Daoy (cell line): ENCODE results near the gene SLN. TPM values are rescaled to one million over a fixed set of nuclear protein-coding genes. Genes with fewer than 3 reads are reported as not detected.

ENCODE experiments used
- DNase-seq: peaks from one replicate; pipeline ENCODE4 v3.0.0-alpha.2; 2015; ENCODE audit warnings: low read depth
- total RNA-seq: library from RNA; depleted of rRNA; stranded (reverse); fragments of >200 nt; shearing (Covaris generic); gene quantifications from 2 replicates; pipeline ENCODE4 v1.2.3, GENCODE V29; 2014

The SLN gene
- total RNA-seq, 1 experiment from 2014 or later, result 0.80 TPM

DNA sequence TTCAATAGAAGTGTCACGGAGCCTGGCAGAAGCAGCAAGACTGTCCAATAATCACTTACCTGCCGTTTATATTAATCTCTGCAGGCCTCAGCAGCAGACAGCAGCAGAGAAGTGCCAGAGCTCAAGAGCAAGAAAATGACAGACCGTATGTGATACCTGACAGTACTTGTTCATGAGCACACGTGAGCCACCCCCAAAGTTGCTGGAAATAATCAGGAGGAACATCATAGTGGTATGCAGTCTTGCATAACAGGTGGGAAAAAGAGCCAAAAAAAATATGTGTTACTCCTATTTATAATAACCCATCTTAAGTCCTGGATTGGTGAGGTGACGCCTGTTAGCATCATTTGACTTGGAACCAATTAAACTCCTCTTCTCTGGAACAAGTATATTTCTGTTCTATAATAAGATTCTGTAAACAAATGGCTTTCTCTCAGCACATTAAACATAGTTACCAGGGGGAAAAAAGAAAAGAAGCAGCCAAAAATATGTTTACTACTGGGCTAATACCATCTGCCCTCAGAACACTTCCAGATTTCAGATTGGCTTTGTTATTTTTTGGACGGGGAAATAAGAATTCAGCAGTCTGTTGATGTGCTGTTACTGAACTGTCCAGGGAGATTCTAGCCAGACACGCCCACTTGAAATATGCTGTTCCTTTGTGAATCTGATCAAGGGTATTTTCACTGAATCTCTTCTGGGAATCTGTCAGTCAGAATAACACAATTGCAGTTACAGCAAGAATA, 7.9 kb upstream of the SLN start:
- DNase-seq, result no peak

DNA sequence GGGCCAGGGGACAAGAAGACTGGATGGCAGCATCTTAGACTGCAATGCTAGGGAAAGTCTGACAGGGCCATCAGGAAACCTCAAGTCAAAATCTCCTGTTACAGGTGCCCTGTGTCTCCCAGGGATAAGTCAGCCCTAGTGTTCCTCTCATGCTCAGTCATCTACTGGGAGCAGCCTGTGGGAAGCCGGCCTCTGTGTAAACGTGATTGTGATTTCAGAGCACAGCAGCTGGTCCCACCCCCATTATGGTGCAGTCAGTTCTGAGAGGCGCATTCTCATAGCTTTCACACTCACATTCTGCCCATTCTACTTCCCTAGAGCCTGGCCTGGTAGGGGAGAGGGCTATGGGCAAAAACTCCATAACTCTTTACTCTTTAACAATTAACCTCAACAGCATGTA, 7.2 kb upstream of the SLN start:
- DNase-seq, result peak; percentile 14

- DNase-seq, result peak; percentile 80
Measured at GRCh38 chr11:107716884-107717532, 5.2 kb upstream of the SLN start.

DNA sequence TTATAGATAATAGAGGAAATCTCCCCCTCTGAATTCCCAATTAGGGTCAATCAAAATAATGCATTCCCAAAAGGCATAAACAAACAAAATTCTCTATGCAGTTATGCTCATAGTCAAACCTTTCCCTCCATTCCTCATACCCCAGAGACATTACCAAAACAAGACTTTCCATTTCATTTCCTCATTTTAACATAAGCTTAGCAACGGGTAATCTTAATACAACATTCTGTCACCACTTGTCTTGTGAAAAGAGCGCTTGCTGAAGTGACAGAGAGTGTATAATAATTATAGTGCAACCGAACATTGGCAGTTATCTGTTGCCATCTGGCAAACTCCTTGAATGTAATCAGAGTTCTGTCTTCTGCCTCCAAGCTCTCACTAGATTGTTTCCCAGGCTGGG, 1.2 kb upstream of the SLN start:
- DNase-seq, result no peak

GRCh38 chr11:107710301-107710700, 1.6 kb downstream of the SLN start:
- no peak for DNase-seq

GRCh38 chr11:107708792-107709191, 3.1 kb downstream of the SLN start:
- no peak for DNase-seq

GRCh38 chr11:107707807-107708206, 4.0 kb downstream of the SLN start:
- no peak for DNase-seq

GRCh38 chr11:107707215-107707671, 4.6 kb downstream of the SLN start:
- DNase-seq, result no peak

GRCh38 chr11:107706531-107706930, 5.3 kb downstream of the SLN start:
- DNase-seq, result no peak

GRCh38 chr11:107705027-107705426, 6.8 kb downstream of the SLN start:
- peak; percentile 87 for DNase-seq

DNA sequence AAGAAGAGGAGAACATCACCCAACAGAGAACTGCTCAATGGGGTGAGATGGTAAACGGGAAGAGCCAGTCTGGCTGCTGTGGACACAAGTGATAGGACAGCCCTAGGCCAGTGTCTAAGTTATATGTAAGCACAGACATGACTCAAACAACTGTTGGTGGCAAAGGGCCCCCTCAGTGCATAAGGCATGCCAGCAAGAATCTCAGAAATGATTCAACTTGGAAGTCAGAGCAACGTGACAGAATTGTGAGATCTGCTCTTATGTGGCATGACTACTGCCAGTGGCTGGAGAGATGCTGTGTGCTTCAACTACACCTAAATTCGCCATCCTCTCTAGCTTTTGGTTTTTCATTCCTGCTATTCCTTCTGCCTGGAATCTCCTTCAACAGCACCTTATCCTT, 7.4 kb downstream of the SLN start:
- peak; percentile 79 for DNase-seq

GRCh38 chr11:107702723-107703122, 9.1 kb downstream of the SLN start:
- DNase-seq, result no peak

DNA sequence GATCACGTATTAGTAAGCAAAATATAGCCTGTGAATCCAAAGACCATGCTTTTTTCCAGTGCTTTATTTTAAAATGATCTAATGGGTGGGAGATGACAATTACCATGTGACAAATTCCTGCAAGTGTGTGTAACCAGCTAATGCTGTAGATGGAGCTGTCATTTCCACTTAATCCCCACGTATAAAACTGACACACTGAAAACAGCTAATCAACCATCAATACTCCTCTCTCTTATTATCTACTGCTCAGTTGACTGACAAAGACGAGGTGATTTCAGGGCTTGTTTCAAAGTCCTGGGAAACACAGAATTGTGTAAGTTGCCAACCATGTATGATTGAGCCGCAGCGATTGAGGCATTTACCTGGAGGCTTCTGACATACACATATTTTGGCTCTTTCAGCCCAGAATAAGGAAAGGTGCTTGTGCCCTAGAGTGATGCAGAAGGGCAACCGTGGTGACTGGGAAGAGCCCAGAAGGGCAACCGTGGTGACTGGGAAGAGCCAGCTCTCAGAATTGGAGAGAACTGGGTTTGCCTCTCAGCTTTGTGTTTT, 9.7 kb downstream of the SLN start:
- DNase-seq, result no peak

DNA sequence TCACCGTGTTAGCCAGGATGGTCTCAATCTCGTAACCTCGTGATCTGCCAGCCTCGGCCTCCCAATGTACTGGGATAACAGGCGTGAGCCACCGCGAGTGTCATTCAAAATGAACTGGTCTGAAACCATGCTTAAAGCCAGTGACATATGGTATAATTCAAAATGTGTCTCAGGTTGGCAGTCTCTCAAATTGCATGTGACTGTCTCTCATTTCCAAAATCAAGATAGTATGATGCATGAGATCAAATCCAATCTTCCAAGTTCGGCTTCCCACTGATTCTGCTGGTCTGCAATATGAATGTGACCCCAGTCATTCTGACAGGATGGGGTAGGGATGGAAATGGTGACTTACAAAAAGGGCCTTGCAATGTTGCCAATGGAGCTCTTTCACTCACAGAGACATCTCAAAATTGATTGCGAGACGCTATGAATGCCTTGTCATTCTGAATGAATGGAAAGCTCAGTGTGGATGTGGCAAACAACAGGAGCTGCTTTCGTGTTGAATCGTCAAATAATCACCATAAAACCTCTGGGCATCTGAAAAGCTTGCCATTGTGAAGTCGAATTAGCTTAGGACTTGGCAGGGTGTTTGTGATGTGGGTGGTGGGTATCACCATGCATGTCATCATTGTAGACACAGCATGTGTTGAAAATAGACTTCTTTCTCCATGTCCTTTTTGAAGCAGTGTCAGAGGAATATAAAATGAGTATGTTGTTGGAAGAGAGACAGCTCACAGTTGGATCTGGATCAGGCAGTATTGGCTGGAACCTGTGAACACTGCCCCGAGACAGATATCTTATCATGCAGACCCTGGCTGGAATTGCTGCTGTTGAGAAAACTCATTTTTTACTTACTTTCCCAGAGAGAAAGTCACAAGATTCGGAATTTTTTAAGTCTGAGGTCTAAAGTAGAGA, 12.2 kb downstream of the SLN start:
- DNase-seq, result no peak

DNA sequence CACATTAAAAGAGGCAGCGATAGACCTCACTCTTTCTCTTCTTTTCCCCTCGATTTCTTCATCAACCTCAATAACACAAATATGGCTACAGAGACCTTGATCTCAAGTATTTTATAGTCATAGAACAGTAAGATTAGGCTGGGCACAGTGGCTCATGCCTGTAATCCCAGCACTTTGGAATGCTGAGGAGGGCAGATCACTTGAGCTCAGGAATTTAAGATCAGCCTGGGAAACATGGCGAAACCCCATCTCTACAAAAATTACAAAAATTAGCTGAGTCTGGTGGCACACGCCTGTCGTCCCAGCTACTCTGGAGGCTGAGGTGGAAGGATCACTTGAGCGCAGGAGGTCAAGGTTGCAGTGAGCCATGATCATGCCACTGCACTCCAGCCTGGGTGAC, 14.6 kb downstream of the SLN start:
- no peak for DNase-seq

- DNase-seq, result peak; percentile 72
Measured at GRCh38 chr11:107696140-107696539, 15.7 kb downstream of the SLN start.

DNA sequence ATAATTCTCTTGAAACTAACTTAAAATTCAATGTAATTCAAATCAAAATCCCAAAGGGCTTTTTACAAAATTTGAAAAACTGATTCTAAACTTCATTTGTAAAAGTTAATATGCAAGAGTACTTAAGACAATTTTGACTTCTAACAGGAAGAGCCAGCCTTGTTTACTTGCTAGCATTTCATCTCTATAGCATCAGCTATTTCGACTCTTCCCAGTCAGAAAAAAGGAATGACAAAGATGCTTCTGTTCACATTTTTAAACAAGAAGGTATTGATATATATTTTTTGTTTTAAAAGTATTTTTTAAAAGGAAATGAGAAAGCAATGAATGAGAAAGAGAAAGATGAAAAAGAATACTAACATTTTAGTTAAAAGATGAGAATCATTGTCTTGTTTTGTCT, 16.4 kb downstream of the SLN start:
- no peak for DNase-seq

DNA sequence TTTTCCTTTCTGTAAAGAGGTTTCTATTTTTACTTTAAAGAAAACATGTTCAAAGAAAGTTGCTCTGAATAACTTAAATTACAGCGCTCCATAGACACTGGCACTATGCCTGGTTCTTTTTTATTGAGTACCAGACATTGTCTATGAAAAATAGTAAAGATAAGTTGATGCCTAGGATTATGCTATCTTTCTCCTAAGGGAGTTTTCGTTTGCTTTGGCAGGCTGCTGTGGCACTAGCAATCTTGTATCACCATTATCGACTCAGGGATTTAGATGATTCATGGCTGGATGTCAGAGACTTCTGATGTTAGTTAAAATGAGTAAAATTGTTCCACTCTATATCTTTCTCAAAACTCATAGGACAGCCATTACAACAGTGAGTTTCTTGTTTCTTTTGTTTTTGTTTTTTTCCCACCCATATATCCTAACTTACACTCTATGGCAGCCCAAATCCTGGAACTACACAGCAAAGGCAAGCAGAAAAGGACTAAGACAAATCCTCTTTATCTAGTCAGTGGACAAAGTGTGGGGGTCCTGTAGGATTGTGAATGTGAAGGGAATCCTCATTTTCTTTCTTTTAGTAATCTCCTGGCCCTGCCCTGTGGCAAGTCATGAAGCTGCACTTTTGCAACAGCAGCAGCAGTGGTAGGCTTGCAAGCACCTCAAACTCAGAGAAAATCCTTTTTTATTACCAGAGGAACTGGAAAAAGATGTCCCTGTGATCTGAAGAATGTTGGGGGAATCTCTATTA, 20.7 kb downstream of the SLN start:
- DNase-seq, result peak; percentile 46

DNA sequence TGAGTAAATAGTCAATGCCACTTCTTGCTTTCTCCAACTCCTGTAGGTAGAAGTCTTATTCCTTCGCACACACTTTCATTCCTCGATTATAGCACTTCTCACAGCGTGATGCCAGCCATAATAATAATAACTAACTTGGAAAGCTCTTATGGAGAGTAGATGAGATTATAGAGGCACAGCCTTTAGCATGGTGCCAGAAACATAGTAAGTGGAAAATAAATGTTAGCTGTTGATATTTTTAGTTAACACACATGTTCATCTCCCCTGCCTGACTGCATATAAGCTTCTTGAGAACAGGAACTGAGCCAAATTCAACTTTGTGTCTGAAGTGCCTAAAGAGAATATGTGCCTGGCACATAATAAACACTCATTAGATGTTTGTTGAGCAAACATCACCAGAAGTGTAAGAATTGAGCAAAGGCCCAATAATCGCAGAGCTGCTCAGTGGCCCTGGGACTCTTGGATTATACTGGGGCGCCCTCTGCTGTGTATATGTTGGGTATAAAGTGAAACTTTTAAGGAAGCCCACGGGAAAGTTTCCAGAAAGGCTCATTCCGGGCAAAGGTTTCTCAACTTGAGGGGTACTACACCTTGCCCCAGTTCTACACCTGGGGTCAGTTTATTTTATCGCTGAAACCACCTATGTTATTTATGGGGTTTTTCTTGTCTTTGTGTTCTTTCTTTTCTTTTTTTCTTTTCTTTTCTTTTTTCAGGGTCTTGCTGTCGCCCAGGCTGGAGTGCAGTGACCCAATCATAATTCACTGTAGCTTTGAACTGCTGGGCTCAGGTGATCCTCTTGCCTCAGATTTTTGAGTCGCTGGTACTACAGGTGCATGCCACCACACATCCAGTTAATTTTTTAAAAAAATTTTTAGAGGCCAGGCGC, 22.3 kb downstream of the SLN start:
- peak; percentile 55 for DNase-seq

DNA sequence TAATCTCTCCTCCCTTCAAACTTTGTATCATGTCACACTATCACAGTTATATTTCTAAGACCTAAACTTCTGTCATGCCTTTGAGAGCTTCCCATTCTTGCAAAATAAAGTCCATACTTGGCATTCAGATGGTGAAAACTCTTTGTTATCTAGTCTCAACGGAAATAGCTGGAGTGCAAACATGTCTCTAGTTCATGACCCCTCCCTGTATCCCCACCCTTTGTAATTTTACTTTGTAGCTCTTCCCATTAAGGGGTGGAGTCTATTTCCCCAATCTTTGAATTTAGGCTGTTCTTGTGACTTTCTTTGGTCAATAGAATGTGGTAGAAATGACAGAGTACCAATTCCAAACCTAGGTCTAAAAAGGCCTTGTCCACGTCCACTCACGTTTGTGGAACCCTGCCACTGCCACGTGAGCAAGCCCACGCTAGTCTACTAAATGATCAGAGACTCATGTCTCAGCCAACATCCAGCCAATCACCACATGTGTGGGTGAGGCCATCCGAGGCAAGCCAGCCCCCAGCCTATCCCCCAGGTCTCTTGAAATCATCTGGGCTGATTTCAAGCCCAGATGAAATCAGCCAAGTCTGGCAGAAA, 23.4 kb downstream of the SLN start:
- DNase-seq, result no peak
